IPS-11a (cell line): ENCODE results near the gene SPATA33.
"Not testable (repeated sequence)": the region's sequence is repeated elsewhere in the genome, so short reads cannot be mapped to it uniquely, and the experiment has no call there.

Source experiments
- H3K4me3 ChIP-seq: one replicate; pipeline ENCODE4 v1.5.1; 2013; ENCODE audit warnings: low read depth, low read length, control low read depth

The SPATA33 gene

DNA sequence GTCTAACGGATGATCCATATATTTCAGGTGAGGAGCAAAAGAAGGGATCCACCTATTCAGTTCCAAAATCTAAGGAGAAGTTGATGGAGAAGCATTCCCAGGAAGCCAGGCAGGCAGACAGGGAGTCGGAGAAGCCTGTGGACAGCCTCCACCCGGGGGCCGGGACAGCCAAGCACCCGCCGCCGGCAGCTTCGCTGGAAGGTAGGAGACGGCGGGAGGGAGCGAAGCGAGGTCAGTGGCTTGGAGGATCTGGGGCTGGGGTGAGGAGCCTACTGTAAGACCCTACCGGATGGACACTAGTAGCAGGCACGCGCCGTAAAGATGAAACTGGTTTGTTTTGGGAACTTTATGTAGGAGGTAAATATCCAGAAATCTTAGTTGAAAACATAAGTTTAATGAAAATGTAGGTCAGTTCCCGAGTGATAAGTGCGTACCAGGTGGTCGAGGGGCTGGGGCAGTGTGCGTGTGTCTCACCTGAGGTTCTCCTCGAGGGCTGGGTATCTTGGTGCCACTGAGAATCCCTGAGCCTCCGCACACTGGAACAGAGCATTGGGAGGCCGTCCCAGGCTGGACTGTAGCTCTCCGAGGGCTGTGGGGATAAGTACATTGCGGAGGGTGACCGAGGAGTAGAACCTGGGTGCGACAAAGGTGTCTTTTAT lies 714 bp downstream of the SPATA33 start:
- peak overlapping the region; percentile 87 for H3K4me3 ChIP-seq

DNA sequence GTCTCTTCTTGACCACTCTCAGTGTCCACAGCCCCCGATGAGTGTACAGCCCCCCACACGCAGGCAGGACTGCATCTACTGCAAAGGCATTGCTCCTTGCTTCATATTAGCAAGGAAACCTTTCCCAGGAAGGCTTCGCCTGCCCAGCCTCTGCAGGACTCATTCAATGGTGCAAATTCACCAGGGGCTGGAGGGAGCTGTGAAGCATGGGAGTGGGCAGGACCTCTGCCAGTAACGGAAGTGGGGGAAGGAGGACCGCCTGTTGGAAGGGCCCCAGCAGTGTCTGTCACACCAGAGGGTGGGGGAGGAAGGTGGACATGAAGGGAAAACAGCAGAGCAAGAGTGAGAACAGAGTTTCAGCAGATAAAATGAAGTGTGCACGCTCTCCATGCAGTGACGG lies 2.5 kb downstream of the SPATA33 start:
- H3K4me3 ChIP-seq, result no peak overlapping the region

DNA sequence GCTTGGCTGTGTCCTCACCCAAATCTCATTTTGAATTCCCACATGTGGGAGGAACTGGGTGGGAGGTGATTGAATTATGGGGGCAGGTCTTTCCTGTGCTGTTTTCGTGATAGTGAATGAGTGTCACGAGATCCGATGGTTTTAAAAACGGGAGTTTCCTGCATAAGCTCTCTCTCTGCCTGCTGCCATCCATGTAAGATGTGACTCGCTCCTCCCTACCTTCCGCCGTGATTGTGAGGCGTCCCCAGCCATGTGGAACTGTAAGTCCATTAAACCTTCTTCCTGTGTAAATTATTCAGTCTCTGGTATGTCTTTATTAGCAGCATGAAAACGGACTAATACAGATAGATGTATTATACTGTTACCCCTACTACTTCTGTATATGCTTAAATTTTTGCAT lies 3.6 kb downstream of the SPATA33 start:
- no peak overlapping the region for H3K4me3 ChIP-seq

DNA sequence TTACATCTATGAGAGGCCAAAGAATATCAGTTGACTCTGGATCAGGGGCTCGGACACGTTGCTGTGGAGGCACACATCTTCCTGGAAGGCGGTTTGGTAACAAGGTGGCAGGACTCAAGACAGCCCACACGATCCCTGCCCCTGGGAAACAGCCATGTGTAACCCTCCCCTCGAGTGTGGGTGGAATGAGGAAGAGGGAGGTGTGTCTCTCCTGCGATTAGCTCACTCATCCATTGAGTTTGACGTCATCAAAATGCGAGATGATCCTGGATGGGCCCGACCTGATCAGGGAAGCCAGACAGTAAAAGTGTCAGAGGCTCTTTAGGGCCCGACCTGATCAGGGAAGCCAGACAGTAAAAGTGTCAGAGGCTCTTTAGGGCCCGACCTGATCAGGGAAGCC lies 6.6 kb downstream of the SPATA33 start:
- not testable (repeated sequence) for H3K4me3 ChIP-seq

DNA sequence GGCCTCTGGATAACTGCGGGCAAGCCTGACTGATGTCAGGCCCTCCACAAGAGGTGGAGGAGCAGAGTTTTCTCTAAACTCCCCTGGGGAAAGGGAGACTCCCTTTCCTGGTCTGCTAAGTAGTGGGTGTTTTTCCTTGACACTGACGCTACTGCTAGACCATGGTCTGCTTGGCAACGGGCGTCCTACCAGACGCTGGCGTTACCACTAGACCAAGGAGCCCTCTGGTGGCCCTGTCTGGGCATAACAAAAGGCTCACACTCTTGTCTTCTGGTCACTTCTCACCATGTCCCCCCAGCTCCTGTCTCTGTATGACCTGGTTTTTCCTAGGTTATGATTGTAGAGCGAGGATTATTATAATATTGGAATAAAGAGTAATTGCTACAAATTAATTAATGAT lies 9.4 kb downstream of the SPATA33 start:
- not testable (repeated sequence) for H3K4me3 ChIP-seq

DNA sequence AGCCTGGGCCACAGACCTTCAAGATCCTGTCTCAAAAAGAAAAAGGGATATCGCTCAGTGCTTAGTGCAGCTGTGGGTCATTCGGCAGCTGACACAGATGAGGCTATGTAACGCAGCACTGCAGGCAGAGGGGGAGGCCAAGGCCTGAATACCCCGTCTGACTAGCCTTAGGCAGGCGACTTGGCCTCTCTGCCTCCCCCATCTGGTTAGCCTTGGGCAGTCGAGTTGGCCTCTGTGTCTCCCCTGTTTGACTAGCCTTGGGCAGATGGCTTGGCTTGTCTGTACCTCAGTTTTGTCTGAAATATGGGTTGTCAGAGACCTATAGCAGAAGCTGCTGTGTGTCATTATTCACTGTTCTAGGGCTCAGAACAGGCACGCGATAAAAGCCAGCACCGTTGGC lies 10.0 kb downstream of the SPATA33 start:
- no peak overlapping the region for H3K4me3 ChIP-seq

DNA sequence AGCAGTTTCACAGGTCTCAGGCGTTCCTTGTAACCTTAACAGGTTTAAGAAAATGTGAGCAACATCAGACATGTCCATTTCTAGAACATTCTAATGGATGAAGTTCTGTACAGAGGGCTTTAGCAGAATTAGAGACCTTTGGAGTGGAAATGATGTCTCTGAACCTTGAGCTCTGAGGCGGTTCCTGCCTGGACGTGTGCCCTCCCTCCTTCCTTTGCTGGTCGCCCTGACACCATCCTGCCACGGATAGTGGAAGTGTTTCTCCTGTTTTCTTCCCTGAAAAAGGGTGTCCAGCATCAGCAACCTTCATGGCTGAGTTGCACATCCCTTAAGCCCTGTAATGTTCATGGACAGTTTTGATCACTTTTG lies 11.1 kb downstream of the SPATA33 start:
- H3K4me3 ChIP-seq, result no peak overlapping the region

DNA sequence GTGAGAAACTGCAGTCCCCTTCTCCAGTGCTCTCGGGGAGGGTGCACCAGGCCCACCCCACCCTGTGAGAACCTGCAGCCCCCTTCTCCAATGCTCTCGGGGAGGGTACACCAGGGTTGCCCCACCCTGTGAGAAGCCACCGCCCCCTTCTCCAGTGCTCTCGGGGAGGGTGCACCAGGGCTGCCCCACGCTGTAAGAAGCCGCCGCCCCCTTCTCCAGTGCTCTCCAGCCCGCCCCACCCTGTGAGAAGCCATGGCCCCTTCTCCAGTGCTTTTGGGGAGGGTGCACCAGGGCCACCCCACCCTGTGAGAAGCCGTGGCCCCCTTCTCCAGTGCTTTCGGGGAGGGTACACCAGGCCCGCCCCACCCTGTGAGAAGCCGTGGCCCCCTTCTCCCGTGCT lies 12.1 kb downstream of the SPATA33 start:
- no peak overlapping the region for H3K4me3 ChIP-seq

DNA sequence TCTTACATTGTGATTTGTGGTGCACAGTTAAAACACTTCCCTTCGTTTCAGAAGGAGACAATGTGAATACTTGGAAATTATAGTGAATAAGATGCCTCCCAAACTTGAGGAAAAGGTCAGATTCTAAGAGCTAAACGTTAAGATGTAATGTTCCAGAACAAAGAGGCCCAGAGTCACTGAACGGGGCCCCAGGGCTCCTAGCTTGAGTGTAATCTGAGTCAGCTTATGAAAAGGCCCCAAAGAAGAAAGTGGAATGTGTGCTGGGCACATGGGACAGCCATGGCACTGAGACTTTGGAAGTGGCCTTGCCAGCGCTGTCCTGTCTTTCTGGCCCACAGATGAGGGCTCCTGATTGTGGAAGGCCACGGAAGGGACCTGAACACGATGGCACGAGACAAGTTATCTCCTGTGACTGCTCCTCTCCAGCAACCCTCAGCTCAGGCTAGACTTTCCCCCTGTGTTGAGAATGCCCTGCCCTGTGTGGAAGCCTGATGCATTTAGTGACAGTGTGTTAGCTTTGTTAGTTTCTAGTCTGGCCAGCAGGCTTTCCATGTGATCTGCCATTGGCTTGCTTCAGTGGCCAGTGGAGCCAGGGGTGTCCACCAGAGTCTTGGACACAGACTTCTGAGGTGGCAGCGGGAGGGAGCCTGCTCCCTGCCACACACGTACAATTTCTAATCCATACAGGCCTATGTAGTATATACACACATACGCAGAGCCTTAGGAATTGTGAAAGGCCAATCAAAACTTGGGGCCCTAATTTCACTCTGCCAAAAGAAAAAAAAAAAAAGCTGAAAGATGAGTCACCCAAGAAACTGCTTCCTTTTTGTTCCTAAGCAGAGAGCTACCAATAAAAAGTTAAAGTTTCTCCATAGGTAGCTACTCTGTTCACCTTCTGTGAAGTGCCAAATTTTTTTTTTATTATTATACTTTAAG lies 13.1 kb downstream of the SPATA33 start:
- no peak overlapping the region for H3K4me3 ChIP-seq

DNA sequence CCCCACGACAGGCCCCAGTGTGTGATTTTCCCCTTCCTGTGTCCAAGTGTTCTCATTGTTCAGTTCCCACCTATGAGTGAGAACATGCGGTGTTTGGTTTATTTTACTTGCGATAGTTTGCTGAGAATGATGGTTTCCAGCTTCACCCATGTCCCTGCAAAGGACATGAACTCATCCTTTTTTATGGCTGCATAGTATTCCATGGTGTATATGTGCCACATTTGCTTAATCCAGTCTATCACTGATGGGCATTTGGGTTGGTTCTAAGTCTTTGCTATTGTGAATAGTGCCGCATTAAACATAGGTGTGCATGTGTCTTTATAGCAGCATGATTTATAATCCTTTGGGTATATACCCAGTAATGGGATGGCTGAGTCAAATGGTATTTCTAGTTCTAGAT lies 13.9 kb downstream of the SPATA33 start:
- not testable (repeated sequence) for H3K4me3 ChIP-seq

DNA sequence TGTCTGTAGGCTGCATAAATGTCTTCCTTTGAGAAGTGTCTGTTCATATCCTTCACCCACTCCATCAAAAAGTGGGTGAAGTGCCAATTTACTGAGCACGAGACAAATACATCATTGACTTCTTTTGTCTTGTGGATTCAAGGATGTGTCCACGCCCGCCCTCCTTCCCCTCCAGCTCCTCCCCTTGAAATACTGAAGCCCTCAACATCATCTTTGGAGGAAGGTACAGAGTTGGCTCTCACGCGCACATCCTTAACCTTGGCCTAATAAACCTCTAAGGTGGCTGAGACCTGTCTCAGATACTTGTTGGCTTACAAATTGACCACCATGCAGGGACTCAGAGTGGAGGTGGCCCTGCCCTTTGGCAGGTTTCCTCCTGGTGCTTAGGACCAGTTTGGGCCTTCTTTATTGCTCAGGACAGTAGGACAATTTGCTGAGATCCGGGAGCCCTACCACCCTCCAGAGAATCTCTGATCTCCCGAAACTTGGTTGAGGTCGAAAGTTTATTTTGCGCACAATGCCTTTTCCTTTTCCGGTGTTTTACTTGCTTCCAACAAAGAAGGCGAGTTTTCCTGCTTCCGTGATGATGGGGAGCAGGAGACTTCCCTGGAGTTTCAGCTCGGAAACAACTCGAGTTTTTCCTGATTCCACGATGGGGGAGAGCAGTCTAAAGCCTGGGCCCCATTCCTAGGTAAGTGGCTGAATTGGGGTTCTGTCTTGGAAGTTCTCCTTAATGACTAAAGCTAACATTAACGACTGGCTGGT lies 14.7 kb downstream of the SPATA33 start:
- no peak overlapping the region for H3K4me3 ChIP-seq

DNA sequence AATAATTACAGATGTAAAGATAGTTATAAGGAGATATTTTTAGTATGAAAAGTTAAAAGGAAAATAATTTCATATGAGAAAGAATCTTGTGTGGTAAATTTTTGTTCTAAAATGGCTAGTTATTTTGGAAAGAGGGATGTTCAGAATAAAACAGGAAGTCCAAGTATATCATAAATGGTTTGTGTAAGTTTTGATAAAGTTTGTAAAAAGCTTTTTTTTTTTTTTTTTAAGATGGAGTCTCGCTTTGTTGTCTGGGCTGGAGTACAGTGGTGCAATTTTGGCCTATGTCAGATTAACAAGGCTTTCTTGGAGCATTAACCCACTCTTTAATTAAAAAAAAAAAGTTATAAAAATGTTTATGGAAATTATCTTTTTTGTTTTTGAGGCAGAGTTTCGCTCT lies 20.6 kb downstream of the SPATA33 start:
- no peak overlapping the region for H3K4me3 ChIP-seq

DNA sequence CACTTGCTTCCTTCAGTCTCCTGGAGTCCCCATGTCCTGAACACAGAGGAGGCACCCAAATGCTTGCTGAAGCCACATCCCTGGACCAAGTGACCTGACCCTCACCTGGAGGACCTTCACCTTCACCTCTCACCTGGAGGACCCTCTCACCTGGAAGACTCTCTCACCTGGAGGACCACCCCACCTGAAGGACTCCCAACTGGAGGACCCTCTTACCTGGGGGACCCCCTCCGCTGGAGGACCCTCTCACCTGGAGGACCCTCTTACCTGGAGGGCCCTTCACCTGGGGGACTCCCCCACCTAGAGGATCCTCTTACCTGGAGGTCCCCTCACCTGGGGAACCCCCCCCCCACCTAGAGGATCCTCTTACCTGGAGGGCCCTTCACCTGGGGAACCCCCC lies 28.3 kb downstream of the SPATA33 start:
- H3K4me3 ChIP-seq, result no peak overlapping the region

DNA sequence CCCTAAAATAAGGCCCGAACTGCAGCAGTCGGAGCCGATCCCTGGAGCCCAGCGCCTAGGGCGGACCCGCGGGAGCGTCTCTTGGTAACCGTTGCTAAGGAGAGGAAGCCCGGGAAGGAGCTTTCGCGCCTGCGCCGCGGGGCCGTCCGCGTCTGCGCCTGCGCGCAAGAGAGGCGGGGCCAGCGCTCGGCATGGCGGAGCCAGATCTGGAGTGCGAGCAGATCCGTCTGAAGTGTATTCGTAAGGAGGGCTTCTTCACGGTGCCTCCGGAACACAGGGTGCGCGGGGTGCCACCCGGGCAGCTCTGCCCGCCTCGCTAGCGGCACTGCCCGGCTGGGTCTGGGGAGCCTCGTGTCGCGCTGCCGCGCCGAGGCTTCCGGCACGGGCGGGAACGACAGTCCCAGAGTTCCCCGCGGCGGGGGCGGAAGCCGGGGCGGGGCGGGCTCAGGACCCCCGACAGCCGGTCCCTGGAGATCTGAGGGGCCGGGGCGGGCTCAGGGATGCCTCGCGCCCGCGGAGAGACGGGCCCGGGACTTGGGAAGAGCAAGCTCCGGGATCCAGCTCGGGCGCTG lies 29.0 kb downstream of the SPATA33 start, which contains the start of gene CDK10:
CDK10 (plus strand) TSS at position 170 of the 572 bp plus-strand sequence; CDS start at position 192, 22 bp downstream.
- peak within 1 kb of the TSS; percentile 82 for H3K4me3 ChIP-seq

DNA sequence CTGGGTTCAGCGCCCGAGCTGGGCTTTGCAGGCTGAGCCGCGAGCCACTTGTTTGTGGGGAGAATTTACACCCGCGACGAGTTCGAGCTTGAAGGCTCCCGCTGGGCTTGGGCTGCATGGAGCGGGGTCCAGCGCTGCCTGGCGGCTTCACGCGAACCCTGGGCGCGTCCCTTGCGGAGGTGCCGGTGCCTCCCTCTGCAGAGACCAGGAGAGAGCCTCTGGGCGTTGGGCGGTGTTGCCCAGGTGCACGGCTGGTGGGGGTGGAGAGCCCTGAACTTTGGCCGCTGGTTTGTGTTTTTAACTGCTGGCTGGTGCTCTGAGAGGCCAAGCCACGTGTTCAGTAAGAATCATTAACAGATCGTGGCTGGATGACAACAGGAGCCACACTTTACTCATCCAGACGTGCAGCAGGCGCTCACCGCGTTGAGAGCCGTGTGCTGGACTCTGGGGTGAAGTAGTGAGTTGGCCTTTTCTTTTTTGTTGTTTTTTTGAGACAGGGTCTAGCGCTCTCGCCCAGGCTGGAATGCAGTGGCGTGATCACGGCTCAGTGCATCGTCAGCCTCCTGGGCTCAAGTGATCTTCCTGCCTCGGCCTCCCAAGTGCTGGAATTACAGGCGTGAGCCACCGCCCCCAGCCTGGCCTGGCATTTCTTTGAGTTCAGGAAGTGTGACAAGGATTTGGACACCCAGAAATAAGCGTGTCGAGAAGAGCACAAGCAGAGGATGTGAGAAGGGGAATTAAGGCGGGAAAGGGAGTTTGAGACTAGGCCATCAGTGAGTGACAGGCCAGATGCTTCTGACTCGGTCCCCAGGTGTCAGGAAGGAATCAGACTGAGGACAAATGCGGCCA lies 29.7 kb downstream of the SPATA33 start:
- peak overlapping the region; percentile 82 for H3K4me3 ChIP-seq

DNA sequence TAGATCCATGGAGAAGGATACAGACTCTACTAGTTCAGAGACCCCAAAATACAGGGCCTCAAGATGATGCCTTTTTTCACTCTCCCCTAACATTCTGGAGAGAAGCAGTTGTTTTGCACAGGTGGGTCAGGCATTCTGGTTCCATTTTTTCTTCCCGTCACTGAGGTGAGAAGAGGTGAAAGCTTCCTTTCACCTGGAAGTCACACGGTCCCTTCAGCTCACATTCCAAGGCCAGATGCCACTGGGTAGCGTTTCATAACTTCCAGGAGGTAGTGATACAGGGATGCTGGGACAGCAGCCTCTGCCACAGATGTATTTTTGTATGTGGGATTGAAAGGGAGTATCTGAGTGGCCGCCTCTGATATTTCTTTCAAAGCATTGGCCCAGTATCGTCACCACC lies 30.8 kb downstream of the SPATA33 start:
- no peak overlapping the region for H3K4me3 ChIP-seq

DNA sequence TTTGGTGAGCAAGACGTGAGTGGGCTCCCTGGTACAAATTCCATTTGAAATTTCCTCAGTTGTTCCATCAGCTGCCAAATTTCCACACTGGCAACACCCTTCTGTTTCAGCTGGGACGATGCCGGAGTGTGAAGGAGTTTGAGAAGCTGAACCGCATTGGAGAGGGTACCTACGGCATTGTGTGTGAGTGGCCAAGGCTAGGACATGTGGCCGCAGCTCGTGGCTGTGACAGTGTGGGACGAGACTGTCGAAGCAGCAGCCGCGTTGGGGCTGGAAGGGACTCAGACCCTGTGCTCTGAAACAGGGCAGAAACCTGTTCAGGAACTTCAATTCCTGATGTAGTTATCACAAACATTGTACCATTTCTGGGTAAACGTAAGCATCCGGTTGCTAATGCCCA lies 31.5 kb downstream of the SPATA33 start:
- H3K4me3 ChIP-seq, result no peak overlapping the region

DNA sequence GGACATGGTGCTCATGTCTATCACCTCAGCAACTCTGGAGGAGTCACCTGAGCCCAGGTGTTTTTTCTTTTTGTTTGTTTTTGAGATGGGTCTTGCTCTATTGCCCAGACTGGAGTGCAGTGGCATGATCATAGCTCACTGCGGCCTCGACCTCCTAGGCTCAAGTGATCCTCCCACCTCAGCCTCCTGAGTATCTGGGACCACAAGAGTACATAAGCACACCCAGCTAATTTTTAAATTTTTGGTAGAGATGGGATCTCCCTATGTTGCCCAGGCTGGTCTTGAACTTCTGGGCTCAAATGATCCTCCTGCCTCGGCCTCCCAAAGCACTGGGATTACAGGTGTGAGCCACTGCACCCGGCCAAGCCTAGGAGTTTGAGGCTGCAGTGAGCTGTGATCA lies 32.0 kb downstream of the SPATA33 start:
- not testable (repeated sequence) for H3K4me3 ChIP-seq

DNA sequence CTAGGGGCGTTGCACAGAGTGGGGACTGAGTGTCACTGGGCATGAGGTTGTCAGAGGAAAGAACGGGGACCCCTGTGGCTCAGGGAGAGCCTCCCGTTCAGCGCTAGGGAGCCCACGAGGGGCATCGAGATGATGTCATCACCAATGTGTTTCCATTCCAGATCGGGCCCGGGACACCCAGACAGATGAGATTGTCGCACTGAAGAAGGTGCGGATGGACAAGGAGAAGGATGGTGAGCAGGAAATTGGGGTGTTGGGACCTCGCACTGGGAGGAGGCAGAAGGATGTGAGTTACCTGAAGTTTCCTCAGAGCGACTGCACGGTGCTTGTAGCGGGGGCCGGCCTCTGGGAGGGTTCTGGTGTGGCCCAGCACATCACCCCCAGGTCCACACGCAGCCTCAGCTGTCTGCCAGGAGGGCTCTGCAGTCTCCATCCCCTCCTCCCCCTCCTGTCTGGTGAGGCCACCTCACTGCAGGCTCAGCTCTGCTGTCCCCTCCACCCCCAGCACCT lies 32.8 kb downstream of the SPATA33 start:
- H3K4me3 ChIP-seq, result no peak overlapping the region
